Spleen (tissue), 10 donors: ENCODE measurements around the gene KIF17. TPM values are rescaled to one million over a fixed set of nuclear protein-coding genes. Genes with fewer than 3 reads are reported as not detected.

Experiments
- polyA plus RNA-seq, 3 donors: library from polyadenylated mRNA; stranded (reverse); fragments of 200-250 nt; gene quantifications; one replicate each; pipeline ENCODE4 v1.2.1, GENCODE V29; 2013
- total RNA-seq, 7 donors: library from RNA; depleted of rRNA in 3 of 7; stranded (reverse); fragments of >200 nt in 3 of 7; fragmentation: NEBNext Ultra II Directional in 4 of 7; extraction: Animal tissue kit (Norgen Biotek cat#: 25700) in 4 of 7; gene quantifications; one replicate each; pipeline versions ENCODE4 v1.1.0 to v1.2.1, GENCODE V29; 2016 to 2021
- donor health status: healthy with polysubstance abuse.
- donor health status: DM: no; HTN: no; CAD: no; lungs with moderate emphysema.
- donor health status: DM: no; HTN: no; CAD: no.
- donor health status: Bipolar disorder and iron deficiency.
- donor health status: healthy.
- donor health status: DM: no; HTN: no; CAD: no.
- donor health status: DM: yes; HTN: yes; CAD: no.

Gene KIF17
- total and polyA plus RNA-seq, 10 donors, result 8.3 to 82.2 (median 47.6) TPM

Other genes with a start within 250 kb of the KIF17 start
- gene CAMK2N1, start 231.8 kb downstream of the KIF17 start, total RNA-seq, result 10 to 100 TPM in 5 of 7 donors, 1 to 10 TPM in 2; 6.7 to 17.2 (median 11.1) TPM
- 1 to 10 TPM; 3.6 to 4.9 (median 4.5) TPM for gene CAMK2N1, start 231.8 kb downstream of the KIF17 start, polyA plus RNA-seq
- gene MUL1, start 209.9 kb downstream of the KIF17 start, total RNA-seq, result 10 to 100 TPM; 20.1 to 32.3 (median 25.0) TPM
- gene MUL1, start 209.9 kb downstream of the KIF17 start, polyA plus RNA-seq, result 1 to 10 TPM; 2.9 to 9.2 (median 7.3) TPM
- gene FAM43B, start 165.4 kb downstream of the KIF17 start, total RNA-seq, result under 1 TPM; 0.27 to 0.97 (median 0.79) TPM
- under 1 TPM; 0.11 to 0.24 (median 0.22) TPM for gene FAM43B, start 165.4 kb downstream of the KIF17 start, polyA plus RNA-seq
- gene CDA, start 128.9 kb downstream of the KIF17 start, total RNA-seq, result 10 to 100 TPM in 6 of 7 donors, 1 to 10 TPM in 1; 8.5 to 47.2 (median 18.6) TPM
- gene CDA, start 128.9 kb downstream of the KIF17 start, polyA plus RNA-seq, result 10 to 100 TPM in 1 of 3 donors, 1 to 10 TPM in 2; 4.2 to 18.0 (median 6.0) TPM
- 10 to 100 TPM; 34.3 to 73.4 (median 52.9) TPM for gene PINK1, start 84.5 kb downstream of the KIF17 start, total RNA-seq
- gene PINK1, start 84.5 kb downstream of the KIF17 start, polyA plus RNA-seq, result 10 to 100 TPM; 20.3 to 42.8 (median 23.3) TPM
- gene DDOST, start 56.6 kb downstream of the KIF17 start, total RNA-seq, result 100 to 1,000 TPM; 121 to 194 (median 163) TPM
- gene DDOST, start 56.6 kb downstream of the KIF17 start, polyA plus RNA-seq, result 100 to 1,000 TPM; 107 to 139 (median 114) TPM
- under 1 TPM in 2 of 7 donors, not detected in 5; 0.10 to 0.22 TPM for gene SH2D5, start 14.7 kb upstream of the KIF17 start, total RNA-seq
- under 1 TPM; 0.02 to 0.05 (median 0.03) TPM for gene SH2D5, start 14.7 kb upstream of the KIF17 start, polyA plus RNA-seq
- 100 to 1,000 TPM; 170 to 272 (median 199) TPM for gene HP1BP3, start 69.3 kb upstream of the KIF17 start, total RNA-seq
- 10 to 100 TPM; 47.3 to 80.3 (median 65.8) TPM for gene HP1BP3, start 69.3 kb upstream of the KIF17 start, polyA plus RNA-seq